ENCODE measurements around the gene PAX8.

PAX8 gene

GRCh38 chr2:113214141-113214540, 64.6 kb downstream of the PAX8 start:
- Histone ChIP-seq H3K27ac (ENCODE audit: low read depth, low read length) (no peak overlapping the region), H4K20me1 (ENCODE audit: control insufficient read depth, insufficient read depth, low read depth, low read length) (no peaks in the 10 kb centered on the region), H3F3A (ENCODE audit: control insufficient read depth, insufficient read depth) (no peaks in the 10 kb centered on the region), H3K4me1 (ENCODE audit: control insufficient read depth, low read length) (peaks cover 8% of the 10 kb centered on the region), H3K4me2 (ENCODE audit: low read length) (no peak overlapping the region), H3K27me3 (ENCODE audit: control insufficient read depth, low read length) (peaks cover 11% of the 10 kb centered on the region), H3K9me3 (ENCODE audit: control insufficient read depth, insufficient read depth, low read length) (no peaks in the 10 kb centered on the region), H3K9me2 (replicated peaks; ENCODE audit: control insufficient read depth, low read length) (no peaks in the 10 kb centered on the region), H3K79me2 (ENCODE audit: control insufficient read depth, low read length) (no peaks in the 10 kb centered on the region), H3K4me3 (ENCODE audit: low read length) (no peak overlapping the region), H3K36me3 (ENCODE audit: control insufficient read depth, low read length) (no peaks in the 10 kb centered on the region)
- TF ChIP-seq EZH2phosphoT487 (IDR thresholded peaks at IDR 0.05; ENCODE audit: borderline replicate concordance, low read length) (no peak), CTCF (IDR thresholded peaks at IDR 0.05; ENCODE audit: low read depth, low read length, poor library complexity, severe bottlenecking) (no peak)

- no peaks in the 10 kb centered on the region for H3K79me2 ChIP-seq (ENCODE audit: control insufficient read depth, low read length)
- H3K4me1 ChIP-seq (ENCODE audit: control insufficient read depth, low read length), result peaks cover 8% of the 10 kb centered on the region
- peaks cover 11% of the 10 kb centered on the region for H3K27me3 ChIP-seq (ENCODE audit: control insufficient read depth, low read length)
- TF ChIP-seq CTCF (IDR thresholded peaks at IDR 0.05; ENCODE audit: low read depth, low read length, poor library complexity, severe bottlenecking), result no peak
- TF ChIP-seq EZH2phosphoT487 (IDR thresholded peaks at IDR 0.05; ENCODE audit: borderline replicate concordance, low read length), result no peak
- H3K36me3 ChIP-seq (ENCODE audit: control insufficient read depth, low read length), result no peaks in the 10 kb centered on the region
- no peak overlapping the region for H3K27ac ChIP-seq (ENCODE audit: low read depth, low read length)
- no peaks in the 10 kb centered on the region for H3K9me2 ChIP-seq (replicated peaks; ENCODE audit: control insufficient read depth, low read length)
- H4K20me1 ChIP-seq (ENCODE audit: control insufficient read depth, insufficient read depth, low read depth, low read length), result no peaks in the 10 kb centered on the region
- H3K4me2 ChIP-seq (ENCODE audit: low read length), result no peak overlapping the region
- H3F3A ChIP-seq (ENCODE audit: control insufficient read depth, insufficient read depth), result no peaks in the 10 kb centered on the region
- no peaks in the 10 kb centered on the region for H3K9me3 ChIP-seq (ENCODE audit: control insufficient read depth, insufficient read depth, low read length)
- H3K4me3 ChIP-seq (ENCODE audit: low read length), result no peak overlapping the region
These were observed 65.4 kb downstream of the PAX8 start for GRCh38 chr2:113213061-113213930.

GRCh38 chr2:113212245-113213060, 66.3 kb downstream of the PAX8 start:
- H3K9me2 ChIP-seq (replicated peaks; ENCODE audit: control insufficient read depth, low read length), result no peaks in the 10 kb centered on the region
- no peak for TF ChIP-seq CTCF (IDR thresholded peaks at IDR 0.05; ENCODE audit: low read depth, low read length, poor library complexity, severe bottlenecking)
- no peak for TF ChIP-seq EZH2phosphoT487 (IDR thresholded peaks at IDR 0.05; ENCODE audit: borderline replicate concordance, low read length)
- H3K9me3 ChIP-seq (ENCODE audit: control insufficient read depth, insufficient read depth, low read length), result no peaks in the 10 kb centered on the region
- no peaks in the 10 kb centered on the region for H3K79me2 ChIP-seq (ENCODE audit: control insufficient read depth, low read length)
- H3K4me2 ChIP-seq (ENCODE audit: low read length), result no peak overlapping the region
- no peaks in the 10 kb centered on the region for H3K36me3 ChIP-seq (ENCODE audit: control insufficient read depth, low read length)
- H3K27ac ChIP-seq (ENCODE audit: low read depth, low read length), result no peak overlapping the region
- H3K4me3 ChIP-seq (ENCODE audit: low read length), result no peak overlapping the region
- peaks cover 7% of the 10 kb centered on the region for H3K27me3 ChIP-seq (ENCODE audit: control insufficient read depth, low read length)
- peaks cover 4% of the 10 kb centered on the region for H3K4me1 ChIP-seq (ENCODE audit: control insufficient read depth, low read length)
- H4K20me1 ChIP-seq (ENCODE audit: control insufficient read depth, insufficient read depth, low read depth, low read length), result no peaks in the 10 kb centered on the region
- H3F3A ChIP-seq (ENCODE audit: control insufficient read depth, insufficient read depth), result no peaks in the 10 kb centered on the region
